HepG2 (cell line): Measurements from ENCODE around the gene HPCAL1. TPM values are rescaled to one million over a fixed set of nuclear protein-coding genes. Genes with fewer than 3 reads are reported as not detected.

ENCODE experiments used
- ATAD3A ChIP-seq: sonication (generic); formaldehyde crosslinking; IDR thresholded peaks from 2 replicates; pipeline ENCODE4 v1.4.0; 2020; ENCODE audit warnings: missing genetic modification reagents
- ATF7 ChIP-seq, 2 experiments: fragments of 450-650 bp in 1 of 2; sonication (generic) in 1 of 2; formaldehyde crosslinking in 1 of 2; IDR thresholded peaks; 2 replicates each; pipeline versions ENCODE4 v1.4.0 to v1.6.1; 2016 to 2020; ENCODE audit warnings: antibody characterized with exemption in 1 of 2, mild to moderate bottlenecking in 1 of 2, missing genetic modification reagents in 1 of 2
- ERF ChIP-seq: IDR thresholded peaks from 2 replicates; pipeline ENCODE4 v1.6.1; 2018; ENCODE audit warnings: missing biosample characterization, missing genetic modification reagents
- FOXA1 ChIP-seq, 2 experiments: fragments of 450-650 bp in 1 of 2; sonication (generic) in 1 of 2; formaldehyde crosslinking in 1 of 2; IDR thresholded peaks; 2 replicates each; pipeline versions ENCODE4 v1.4.0 to v1.6.1; 2016 to 2020; ENCODE audit warnings: missing genetic modification reagents in 1 of 2
- HNRNPUL1 ChIP-seq: fragments of 200-400 bp; formaldehyde crosslinking; IDR thresholded peaks from 2 replicates; pipeline ENCODE4 v1.6.1; 2017; ENCODE audit warnings: low read depth, mild to moderate bottlenecking, low read length, moderate library complexity
- KLF6 ChIP-seq: IDR thresholded peaks from 2 replicates; pipeline ENCODE4 v1.8.0; 2016; ENCODE audit warnings: missing biosample characterization, missing genetic modification reagents
- MYNN ChIP-seq: sonication (generic); formaldehyde crosslinking; IDR thresholded peaks from 2 replicates; pipeline ENCODE4 v1.4.0; 2020; ENCODE audit warnings: mild to moderate bottlenecking, low read depth, missing genetic modification reagents
- NFKBIZ ChIP-seq: IDR thresholded peaks from 2 replicates; pipeline ENCODE4 v1.6.1; 2018; ENCODE audit warnings: missing genetic modification reagents, missing compliant biosample characterization
- ZC3H4 ChIP-seq: sonication (generic); formaldehyde crosslinking; IDR thresholded peaks from 2 replicates; pipeline ENCODE4 v1.4.0; 2020; ENCODE audit warnings: missing genetic modification reagents, borderline replicate concordance
- ZNF225 ChIP-seq: sonication (generic); formaldehyde crosslinking; IDR thresholded peaks from 2 replicates; pipeline ENCODE4 v1.4.0; 2020; ENCODE audit warnings: mild to moderate bottlenecking, missing genetic modification reagents
- ZNF256 ChIP-seq: sonication (generic); formaldehyde crosslinking; conservative IDR thresholded peaks from 2 replicates; pipeline ENCODE4 v1.4.0; 2020; ENCODE audit warnings: missing genetic modification reagents
- ZNF589 ChIP-seq: sonication (generic); formaldehyde crosslinking; conservative IDR thresholded peaks from 2 replicates; pipeline ENCODE4 v1.8.0; 2022; ENCODE audit warnings: mild to moderate bottlenecking, moderate library complexity, missing genetic modification reagents
- ZNF879 ChIP-seq: sonication (generic); formaldehyde crosslinking; IDR thresholded peaks from 2 replicates; pipeline ENCODE4 v1.8.1; 2023; ENCODE audit warnings: missing genetic modification reagents
- polyA plus RNA-seq, 8 experiments: library from polyadenylated mRNA; depleted of rRNA in 3 of 8; stranded (reverse) in 7 of 8; unstranded in 1 of 8; fragments of >200 nt; fragmentation: Illumina TruSeq in 4 of 8; extraction: Trizol in 4 of 8; gene quantifications; 2 replicates each; pipeline versions ENCODE4 v1.2.1 to v1.2.3, GENCODE V29; 2011 to 2016; ENCODE audit warnings: low read depth in 4 of 8, missing spikeins in 1 of 8, mixed read lengths in 1 of 8; ENCODE audit not compliant: insufficient read depth in 1 of 8
- total RNA-seq, 5 experiments: library from RNA; depleted of rRNA; stranded (reverse); fragments of >200 nt; fragmentation: Illumina TruSeq; extraction: Trizol; gene quantifications; 2 replicates each; pipeline ENCODE4 v1.2.3, GENCODE V29; 2016; ENCODE audit warnings: low read depth in 1 of 5
- TF ChIP-seq, protein P1 (sequence below): sonication (generic); formaldehyde crosslinking; IDR thresholded peaks from 2 replicates; pipeline ENCODE4 v1.4.0; 2020; ENCODE audit warnings: missing genetic modification reagents
- TF ChIP-seq, protein P2 (sequence below): sonication (generic); formaldehyde crosslinking; IDR thresholded peaks from 2 replicates; pipeline ENCODE4 v1.8.0; 2023; ENCODE audit warnings: mild to moderate bottlenecking, missing genetic modification reagents
- TF ChIP-seq, protein P3 (sequence below): fragments of 450-650 bp; IDR thresholded peaks from 2 replicates; pipeline ENCODE4 v1.6.1; 2017
- TF ChIP-seq, protein P4 (sequence below): sonication (generic); formaldehyde crosslinking; IDR thresholded peaks from 2 replicates; pipeline ENCODE4 v1.5.0; 2020; ENCODE audit warnings: missing genetic modification reagents
- TF ChIP-seq, protein P5 (sequence below): sonication (generic); formaldehyde crosslinking; IDR thresholded peaks from 2 replicates; pipeline ENCODE4 v1.4.0; 2020; ENCODE audit warnings: missing genetic modification reagents

Gene HPCAL1
- total and polyA plus RNA-seq, 2 of the 13 experiments (the other 11 are each of a cell fraction or from before 2014, with no cell fraction given) = 29.5 to 29.9 TPM

DNA sequence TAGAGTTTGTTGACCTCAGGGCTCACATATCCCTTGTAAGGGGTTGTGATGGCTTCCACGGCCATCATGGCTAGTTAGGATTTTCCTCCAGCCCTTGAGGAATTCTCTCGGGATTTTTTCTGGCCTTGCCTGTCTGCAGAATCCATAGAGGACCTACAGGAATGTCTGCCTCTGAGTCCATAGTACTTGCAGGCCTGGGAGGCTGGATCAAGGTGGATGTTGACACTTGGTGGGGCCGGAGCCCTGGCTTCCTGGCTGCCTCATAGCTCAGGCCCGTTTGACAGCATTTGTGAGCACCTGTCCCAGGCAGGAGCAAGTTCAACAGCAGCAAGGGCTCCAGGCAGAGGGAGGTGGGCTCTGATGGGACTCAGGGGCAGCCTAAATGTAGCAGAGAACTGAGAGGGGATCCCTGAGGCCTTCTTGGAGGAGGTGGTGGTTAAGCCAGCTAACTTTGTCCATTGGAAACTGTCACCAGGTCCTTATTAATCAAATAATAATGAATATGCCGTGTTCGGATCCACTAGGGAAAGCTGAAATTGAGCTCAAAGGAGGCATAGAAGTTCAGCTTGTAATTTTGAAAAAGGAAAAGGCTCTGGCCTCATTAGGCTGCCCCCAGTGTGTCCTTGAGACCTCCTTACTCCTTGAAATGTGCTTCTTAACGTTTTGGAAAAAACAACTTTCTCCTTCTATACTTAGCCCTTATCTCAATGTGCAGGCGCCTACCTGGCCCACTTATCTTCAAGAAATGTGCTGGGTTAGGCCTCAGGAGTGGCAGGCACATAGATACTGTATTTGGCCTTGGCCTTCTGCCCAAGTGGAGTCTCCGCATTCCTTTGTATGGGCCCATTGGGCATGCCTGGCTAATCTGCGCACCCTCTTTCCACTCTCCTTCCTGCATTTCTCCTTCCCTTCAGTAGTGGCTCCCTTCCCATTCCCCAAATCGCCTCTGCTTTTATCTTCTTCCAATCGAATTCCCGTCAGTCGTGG is 66.9 kb downstream of the HPCAL1 start (continued):
- TF ChIP-seq, protein P1, sequence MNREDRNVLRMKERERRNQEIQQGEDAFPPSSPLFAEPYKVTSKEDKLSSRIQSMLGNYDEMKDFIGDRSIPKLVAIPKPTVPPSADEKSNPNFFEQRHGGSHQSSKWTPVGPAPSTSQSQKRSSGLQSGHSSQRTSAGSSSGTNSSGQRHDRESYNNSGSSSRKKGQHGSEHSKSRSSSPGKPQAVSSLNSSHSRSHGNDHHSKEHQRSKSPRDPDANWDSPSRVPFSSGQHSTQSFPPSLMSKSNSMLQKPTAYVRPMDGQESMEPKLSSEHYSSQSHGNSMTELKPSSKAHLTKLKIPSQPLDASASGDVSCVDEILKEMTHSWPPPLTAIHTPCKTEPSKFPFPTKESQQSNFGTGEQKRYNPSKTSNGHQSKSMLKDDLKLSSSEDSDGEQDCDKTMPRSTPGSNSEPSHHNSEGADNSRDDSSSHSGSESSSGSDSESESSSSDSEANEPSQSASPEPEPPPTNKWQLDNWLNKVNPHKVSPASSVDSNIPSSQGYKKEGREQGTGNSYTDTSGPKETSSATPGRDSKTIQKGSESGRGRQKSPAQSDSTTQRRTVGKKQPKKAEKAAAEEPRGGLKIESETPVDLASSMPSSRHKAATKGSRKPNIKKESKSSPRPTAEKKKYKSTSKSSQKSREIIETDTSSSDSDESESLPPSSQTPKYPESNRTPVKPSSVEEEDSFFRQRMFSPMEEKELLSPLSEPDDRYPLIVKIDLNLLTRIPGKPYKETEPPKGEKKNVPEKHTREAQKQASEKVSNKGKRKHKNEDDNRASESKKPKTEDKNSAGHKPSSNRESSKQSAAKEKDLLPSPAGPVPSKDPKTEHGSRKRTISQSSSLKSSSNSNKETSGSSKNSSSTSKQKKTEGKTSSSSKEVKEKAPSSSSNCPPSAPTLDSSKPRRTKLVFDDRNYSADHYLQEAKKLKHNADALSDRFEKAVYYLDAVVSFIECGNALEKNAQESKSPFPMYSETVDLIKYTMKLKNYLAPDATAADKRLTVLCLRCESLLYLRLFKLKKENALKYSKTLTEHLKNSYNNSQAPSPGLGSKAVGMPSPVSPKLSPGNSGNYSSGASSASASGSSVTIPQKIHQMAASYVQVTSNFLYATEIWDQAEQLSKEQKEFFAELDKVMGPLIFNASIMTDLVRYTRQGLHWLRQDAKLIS (CRISPR knock-in tag) = no peak
- TF ChIP-seq, protein P2, sequence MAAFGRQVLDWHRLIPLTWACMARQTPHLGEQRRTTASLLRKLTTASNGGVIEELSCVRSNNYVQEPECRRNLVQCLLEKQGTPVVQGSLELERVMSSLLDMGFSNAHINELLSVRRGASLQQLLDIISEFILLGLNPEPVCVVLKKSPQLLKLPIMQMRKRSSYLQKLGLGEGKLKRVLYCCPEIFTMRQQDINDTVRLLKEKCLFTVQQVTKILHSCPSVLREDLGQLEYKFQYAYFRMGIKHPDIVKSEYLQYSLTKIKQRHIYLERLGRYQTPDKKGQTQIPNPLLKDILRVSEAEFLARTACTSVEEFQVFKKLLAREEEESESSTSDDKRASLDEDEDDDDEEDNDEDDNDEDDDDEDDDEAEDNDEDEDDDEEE (CRISPR knock-in tag) = no peak
- TF ChIP-seq, protein P3, sequence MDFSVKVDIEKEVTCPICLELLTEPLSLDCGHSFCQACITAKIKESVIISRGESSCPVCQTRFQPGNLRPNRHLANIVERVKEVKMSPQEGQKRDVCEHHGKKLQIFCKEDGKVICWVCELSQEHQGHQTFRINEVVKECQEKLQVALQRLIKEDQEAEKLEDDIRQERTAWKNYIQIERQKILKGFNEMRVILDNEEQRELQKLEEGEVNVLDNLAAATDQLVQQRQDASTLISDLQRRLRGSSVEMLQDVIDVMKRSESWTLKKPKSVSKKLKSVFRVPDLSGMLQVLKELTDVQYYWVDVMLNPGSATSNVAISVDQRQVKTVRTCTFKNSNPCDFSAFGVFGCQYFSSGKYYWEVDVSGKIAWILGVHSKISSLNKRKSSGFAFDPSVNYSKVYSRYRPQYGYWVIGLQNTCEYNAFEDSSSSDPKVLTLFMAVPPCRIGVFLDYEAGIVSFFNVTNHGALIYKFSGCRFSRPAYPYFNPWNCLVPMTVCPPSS = no peak
- TF ChIP-seq FOXA1 (IDR thresholded peaks at IDR 0.05) (no peak), FOXA1 (CRISPR knock-in tag; IDR thresholded peaks at IDR 0.05) (peak; percentile 91), ZNF589 (CRISPR knock-in tag) (no peak), ERF (peak; percentile 54), ZNF225 (CRISPR knock-in tag) (no peak), HNRNPUL1 (no peak), ATF7 (IDR thresholded peaks at IDR 0.05) (no peak), ATF7 (CRISPR knock-in tag; IDR thresholded peaks at IDR 0.05) (no peak), ZC3H4 (CRISPR knock-in tag) (no peak), ZNF256 (CRISPR knock-in tag) (no peak), ZNF879 (CRISPR knock-in tag) (no peak), ATAD3A (CRISPR knock-in tag) (no peak), MYNN (CRISPR knock-in tag) (no peak), KLF6 (CRISPR knock-in tag) (no peak), NFKBIZ (CRISPR knock-in tag) (no peak)
- TF ChIP-seq, protein P4, sequence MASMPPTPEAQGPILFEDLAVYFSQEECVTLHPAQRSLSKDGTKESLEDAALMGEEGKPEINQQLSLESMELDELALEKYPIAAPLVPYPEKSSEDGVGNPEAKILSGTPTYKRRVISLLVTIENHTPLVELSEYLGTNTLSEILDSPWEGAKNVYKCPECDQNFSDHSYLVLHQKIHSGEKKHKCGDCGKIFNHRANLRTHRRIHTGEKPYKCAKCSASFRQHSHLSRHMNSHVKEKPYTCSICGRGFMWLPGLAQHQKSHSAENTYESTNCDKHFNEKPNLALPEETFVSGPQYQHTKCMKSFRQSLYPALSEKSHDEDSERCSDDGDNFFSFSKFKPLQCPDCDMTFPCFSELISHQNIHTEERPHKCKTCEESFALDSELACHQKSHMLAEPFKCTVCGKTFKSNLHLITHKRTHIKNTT (CRISPR knock-in tag) = no peak
- TF ChIP-seq, protein P5, sequence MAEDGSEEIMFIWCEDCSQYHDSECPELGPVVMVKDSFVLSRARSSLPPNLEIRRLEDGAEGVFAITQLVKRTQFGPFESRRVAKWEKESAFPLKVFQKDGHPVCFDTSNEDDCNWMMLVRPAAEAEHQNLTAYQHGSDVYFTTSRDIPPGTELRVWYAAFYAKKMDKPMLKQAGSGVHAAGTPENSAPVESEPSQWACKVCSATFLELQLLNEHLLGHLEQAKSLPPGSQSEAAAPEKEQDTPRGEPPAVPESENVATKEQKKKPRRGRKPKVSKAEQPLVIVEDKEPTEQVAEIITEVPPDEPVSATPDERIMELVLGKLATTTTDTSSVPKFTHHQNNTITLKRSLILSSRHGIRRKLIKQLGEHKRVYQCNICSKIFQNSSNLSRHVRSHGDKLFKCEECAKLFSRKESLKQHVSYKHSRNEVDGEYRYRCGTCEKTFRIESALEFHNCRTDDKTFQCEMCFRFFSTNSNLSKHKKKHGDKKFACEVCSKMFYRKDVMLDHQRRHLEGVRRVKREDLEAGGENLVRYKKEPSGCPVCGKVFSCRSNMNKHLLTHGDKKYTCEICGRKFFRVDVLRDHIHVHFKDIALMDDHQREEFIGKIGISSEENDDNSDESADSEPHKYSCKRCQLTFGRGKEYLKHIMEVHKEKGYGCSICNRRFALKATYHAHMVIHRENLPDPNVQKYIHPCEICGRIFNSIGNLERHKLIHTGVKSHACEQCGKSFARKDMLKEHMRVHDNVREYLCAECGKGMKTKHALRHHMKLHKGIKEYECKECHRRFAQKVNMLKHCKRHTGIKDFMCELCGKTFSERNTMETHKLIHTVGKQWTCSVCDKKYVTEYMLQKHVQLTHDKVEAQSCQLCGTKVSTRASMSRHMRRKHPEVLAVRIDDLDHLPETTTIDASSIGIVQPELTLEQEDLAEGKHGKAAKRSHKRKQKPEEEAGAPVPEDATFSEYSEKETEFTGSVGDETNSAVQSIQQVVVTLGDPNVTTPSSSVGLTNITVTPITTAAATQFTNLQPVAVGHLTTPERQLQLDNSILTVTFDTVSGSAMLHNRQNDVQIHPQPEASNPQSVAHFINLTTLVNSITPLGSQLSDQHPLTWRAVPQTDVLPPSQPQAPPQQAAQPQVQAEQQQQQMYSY (CRISPR knock-in tag) = no peak
